GM12878 (cell line): ENCODE results near the gene WNK2. TPM values are rescaled to one million over a fixed set of nuclear protein-coding genes. Genes with fewer than 3 reads are reported as not detected.

Source experiments
- E2F8 ChIP-seq: fragments of 450-650 bp; IDR thresholded peaks from 2 replicates; pipeline ENCODE4 v1.6.1; 2018; ENCODE audit warnings: mild to moderate bottlenecking, low read depth, moderate library complexity; ENCODE audit not compliant: partially characterized antibody
- NR2F1 ChIP-seq: fragments of 450-650 bp; conservative IDR thresholded peaks from 2 replicates; pipeline ENCODE4 v1.6.1; 2017; ENCODE audit warnings: mild to moderate bottlenecking
- PAX8 ChIP-seq: fragments of 450-650 bp; IDR thresholded peaks from 2 replicates; pipeline ENCODE4 v1.6.1; 2017; ENCODE audit warnings: mild to moderate bottlenecking, moderate library complexity
- PRDM15 ChIP-seq: fragments of 450-650 bp; formaldehyde crosslinking; IDR thresholded peaks from 2 replicates; pipeline ENCODE4 v1.4.0; 2020; ENCODE audit warnings: mild to moderate bottlenecking, moderate library complexity
- SREBF1 ChIP-seq: IDR thresholded peaks from 2 replicates; pipeline ENCODE4 v1.6.1; 2012; ENCODE audit warnings: mild to moderate bottlenecking, low read length
- SRF ChIP-seq, 2 experiments: IDR thresholded peaks; 2 replicates each; pipeline ENCODE4 v1.6.1; 2011; ENCODE audit warnings: low read depth in 2 of 2, low read length in 2 of 2, mild to moderate bottlenecking in 1 of 2, moderate library complexity in 1 of 2
- TAF1 ChIP-seq: IDR thresholded peaks from 2 replicates; pipeline ENCODE4 v1.6.1; 2011; ENCODE audit warnings: mild to moderate bottlenecking, low read depth, low read length, borderline replicate concordance
- polyA plus RNA-seq, 11 experiments: library from polyadenylated mRNA; depleted of rRNA in 4 of 11; unstranded in 6 of 11; stranded (reverse) in 5 of 11; fragments of >200 nt; fragmentation: Nextera tagmentation in 4 of 11; fragmentation: Illumina TruSeq in 1 of 11; extraction: Ambion mirVana in 4 of 11; extraction: Trizol in 1 of 11; gene quantifications; 1 replicate in 1 of 11; 2 replicates in 10 of 11; pipeline versions ENCODE4 v1.2.1 to v1.2.3, GENCODE V29; 2011 to 2016; ENCODE audit warnings: inconsistent platforms in 2 of 11, missing spikeins in 2 of 11, low read depth in 1 of 11
- total RNA-seq, 4 experiments: library from RNA; depleted of rRNA in 3 of 4; stranded (reverse); fragments of >200 nt in 3 of 4; fragmentation: Illumina TruSeq in 1 of 4; extraction: Trizol in 1 of 4; gene quantifications; 2 replicates each; pipeline versions ENCODE4 v1.2.1 to v1.2.3, GENCODE V29; 2013 to 2021
- TF ChIP-seq, protein P1 (sequence below): fragments of 450-650 bp; IDR thresholded peaks from 2 replicates; pipeline ENCODE4 v1.6.1; 2017; ENCODE audit warnings: mild to moderate bottlenecking, moderate library complexity
- TF ChIP-seq, protein P2 (sequence below): fragments of 450-650 bp; IDR thresholded peaks from 2 replicates; pipeline ENCODE4 v1.6.1; 2017; ENCODE audit warnings: antibody characterized with exemption, mild to moderate bottlenecking, moderate library complexity

The WNK2 gene
- total and polyA plus RNA-seq, 10 of the 15 experiments (the other 5 are each of a cell fraction or from before 2014, with no cell fraction given), result 0.15 TPM; not detected in 9

GRCh38 chr9:93319301-93319991 is 135.5 kb downstream of the WNK2 start (continued):
- no peak for TF ChIP-seq E2F8
- no peak for TF ChIP-seq SRF (IDR thresholded peaks at IDR 0.05; ENCODE audit: low read depth in 2 of 2, low read length in 2 of 2)
- TF ChIP-seq NR2F1, result no peak
- TF ChIP-seq PRDM15 (CRISPR knock-in tag), result no peak
- no peak for TF ChIP-seq SREBF1
- TF ChIP-seq PAX8, result no peak
- TF ChIP-seq, protein P1, sequence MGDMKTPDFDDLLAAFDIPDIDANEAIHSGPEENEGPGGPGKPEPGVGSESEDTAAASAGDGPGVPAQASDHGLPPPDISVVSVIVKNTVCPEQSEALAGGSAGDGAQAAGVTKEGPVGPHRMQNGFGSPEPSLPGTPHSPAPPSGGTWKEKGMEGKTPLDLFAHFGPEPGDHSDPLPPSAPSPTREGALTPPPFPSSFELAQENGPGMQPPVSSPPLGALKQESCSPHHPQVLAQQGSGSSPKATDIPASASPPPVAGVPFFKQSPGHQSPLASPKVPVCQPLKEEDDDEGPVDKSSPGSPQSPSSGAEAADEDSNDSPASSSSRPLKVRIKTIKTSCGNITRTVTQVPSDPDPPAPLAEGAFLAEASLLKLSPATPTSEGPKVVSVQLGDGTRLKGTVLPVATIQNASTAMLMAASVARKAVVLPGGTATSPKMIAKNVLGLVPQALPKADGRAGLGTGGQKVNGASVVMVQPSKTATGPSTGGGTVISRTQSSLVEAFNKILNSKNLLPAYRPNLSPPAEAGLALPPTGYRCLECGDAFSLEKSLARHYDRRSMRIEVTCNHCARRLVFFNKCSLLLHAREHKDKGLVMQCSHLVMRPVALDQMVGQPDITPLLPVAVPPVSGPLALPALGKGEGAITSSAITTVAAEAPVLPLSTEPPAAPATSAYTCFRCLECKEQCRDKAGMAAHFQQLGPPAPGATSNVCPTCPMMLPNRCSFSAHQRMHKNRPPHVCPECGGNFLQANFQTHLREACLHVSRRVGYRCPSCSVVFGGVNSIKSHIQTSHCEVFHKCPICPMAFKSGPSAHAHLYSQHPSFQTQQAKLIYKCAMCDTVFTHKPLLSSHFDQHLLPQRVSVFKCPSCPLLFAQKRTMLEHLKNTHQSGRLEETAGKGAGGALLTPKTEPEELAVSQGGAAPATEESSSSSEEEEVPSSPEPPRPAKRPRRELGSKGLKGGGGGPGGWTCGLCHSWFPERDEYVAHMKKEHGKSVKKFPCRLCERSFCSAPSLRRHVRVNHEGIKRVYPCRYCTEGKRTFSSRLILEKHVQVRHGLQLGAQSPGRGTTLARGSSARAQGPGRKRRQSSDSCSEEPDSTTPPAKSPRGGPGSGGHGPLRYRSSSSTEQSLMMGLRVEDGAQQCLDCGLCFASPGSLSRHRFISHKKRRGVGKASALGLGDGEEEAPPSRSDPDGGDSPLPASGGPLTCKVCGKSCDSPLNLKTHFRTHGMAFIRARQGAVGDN, result no peak
- no peak for TF ChIP-seq TAF1
- TF ChIP-seq, protein P2, sequence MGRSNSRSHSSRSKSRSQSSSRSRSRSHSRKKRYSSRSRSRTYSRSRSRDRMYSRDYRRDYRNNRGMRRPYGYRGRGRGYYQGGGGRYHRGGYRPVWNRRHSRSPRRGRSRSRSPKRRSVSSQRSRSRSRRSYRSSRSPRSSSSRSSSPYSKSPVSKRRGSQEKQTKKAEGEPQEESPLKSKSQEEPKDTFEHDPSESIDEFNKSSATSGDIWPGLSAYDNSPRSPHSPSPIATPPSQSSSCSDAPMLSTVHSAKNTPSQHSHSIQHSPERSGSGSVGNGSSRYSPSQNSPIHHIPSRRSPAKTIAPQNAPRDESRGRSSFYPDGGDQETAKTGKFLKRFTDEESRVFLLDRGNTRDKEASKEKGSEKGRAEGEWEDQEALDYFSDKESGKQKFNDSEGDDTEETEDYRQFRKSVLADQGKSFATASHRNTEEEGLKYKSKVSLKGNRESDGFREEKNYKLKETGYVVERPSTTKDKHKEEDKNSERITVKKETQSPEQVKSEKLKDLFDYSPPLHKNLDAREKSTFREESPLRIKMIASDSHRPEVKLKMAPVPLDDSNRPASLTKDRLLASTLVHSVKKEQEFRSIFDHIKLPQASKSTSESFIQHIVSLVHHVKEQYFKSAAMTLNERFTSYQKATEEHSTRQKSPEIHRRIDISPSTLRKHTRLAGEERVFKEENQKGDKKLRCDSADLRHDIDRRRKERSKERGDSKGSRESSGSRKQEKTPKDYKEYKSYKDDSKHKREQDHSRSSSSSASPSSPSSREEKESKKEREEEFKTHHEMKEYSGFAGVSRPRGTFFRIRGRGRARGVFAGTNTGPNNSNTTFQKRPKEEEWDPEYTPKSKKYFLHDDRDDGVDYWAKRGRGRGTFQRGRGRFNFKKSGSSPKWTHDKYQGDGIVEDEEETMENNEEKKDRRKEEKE, result no peak
